H1 (cell line): ENCODE measurements around the gene TFEC. TPM values are rescaled to one million over a fixed set of nuclear protein-coding genes. Genes with fewer than 3 reads are reported as not detected.

Experiments
- CTCF ChIA-PET: fragments of 300-600 bp; sonication (Branson Sonifier 250); formaldehyde crosslinking; loops from one replicate; lab custom pipeline; 2021; ENCODE audit not compliant: partially characterized antibody; lab: Charles Lee
- POLR2A ChIA-PET: fragments of 300-600 bp; sonication (Branson Sonifier 250); formaldehyde crosslinking; loops from one replicate; lab custom pipeline; 2021; ENCODE audit warnings: inconsistent platforms; ENCODE audit not compliant: partially characterized antibody; lab: Charles Lee
- DNase-seq, 2 experiments: peaks; one replicate each; pipeline versions ENCODE4 v3.0.0 to v3.0.0-alpha.2; 2010 to 2022; ENCODE audit warnings: low spot score in 2 of 2, low read depth in 1 of 2, mixed read lengths in 1 of 2
- FAIRE-seq: peaks from 2 replicates; lab custom pipeline; 2011; peaks lifted over from hg19 to GRCh38; lab: Jason Lieb, UNC
- H2AFZ ChIP-seq: 2 replicates; pipeline ENCODE4 v1.8.1; 2012; ENCODE audit warnings: low read length, inconsistent platforms
- H2AK5ac ChIP-seq: 2 replicates; pipeline ENCODE4 v1.6.1; 2013; ENCODE audit warnings: low read depth, low read length
- H2BK120ac ChIP-seq: replicated peaks from 2 replicates; pipeline ENCODE3; 2013; ENCODE audit warnings: low read depth, low read length, inconsistent platforms
- H2BK12ac ChIP-seq: 2 replicates; pipeline ENCODE4 v1.6.1; 2013; ENCODE audit warnings: low read depth, low read length
- H2BK15ac ChIP-seq: 2 replicates; pipeline ENCODE4 v1.6.1; 2013; ENCODE audit warnings: low read length
- H2BK20ac ChIP-seq: 2 replicates; pipeline ENCODE4 v1.6.1; 2013; ENCODE audit warnings: low read length
- H2BK5ac ChIP-seq: 2 replicates; pipeline ENCODE4 v1.6.1; 2013; ENCODE audit warnings: low read depth, low read length
- H3K14ac ChIP-seq: 2 replicates; pipeline ENCODE4 v1.6.1; 2013; ENCODE audit warnings: inconsistent platforms; ENCODE audit not compliant: insufficient read length
- H3K18ac ChIP-seq: 2 replicates; pipeline ENCODE4 v1.6.1; 2013; ENCODE audit warnings: low read length; ENCODE audit errors: extremely low read depth
- H3K23ac ChIP-seq: 2 replicates; pipeline ENCODE4 v1.6.1; 2013; ENCODE audit warnings: inconsistent platforms; ENCODE audit not compliant: insufficient read length
- H3K23me2 ChIP-seq: 2 replicates; pipeline ENCODE4 v1.6.1; 2013; ENCODE audit warnings: low read depth, low read length
- H3K27ac ChIP-seq: 2 replicates; pipeline ENCODE4 v1.6.1; 2011; ENCODE audit warnings: low read depth, low read length, inconsistent platforms
- H3K27me3 ChIP-seq, 4 experiments: replicated peaks in 1 of 4; 1 replicate in 1 of 4; 2 replicates in 3 of 4; pipeline versions ENCODE4 v1.6.1 to v1.8.1; 2011 to 2013; ENCODE audit warnings: low read length in 3 of 4, mild to moderate bottlenecking in 3 of 4, inconsistent platforms in 2 of 4, mixed read lengths in 2 of 4, moderate library complexity in 1 of 4; ENCODE audit not compliant: control insufficient read depth in 3 of 4, insufficient read depth in 3 of 4; ENCODE audit errors: extremely low read depth in 1 of 4
- H3K36me3 ChIP-seq, 4 experiments: 2 replicates each; pipeline versions ENCODE4 v1.6.1 to v1.8.1; 2011 to 2013; ENCODE audit warnings: mild to moderate bottlenecking in 4 of 4, low read length in 3 of 4, moderate library complexity in 2 of 4, control low read depth in 1 of 4, inconsistent platforms in 1 of 4; ENCODE audit not compliant: insufficient read depth in 4 of 4, control insufficient read depth in 2 of 4
- H3K4ac ChIP-seq: replicated peaks from 2 replicates; pipeline ENCODE3; 2013; ENCODE audit warnings: low read length, low read depth, mixed read lengths, inconsistent platforms; ENCODE audit not compliant: insufficient read length
- H3K4me1 ChIP-seq, 4 experiments: replicated peaks in 1 of 4; 1 replicate in 1 of 4; 2 replicates in 3 of 4; pipeline versions ENCODE4 v1.6.1 to v1.8.1; 2011 to 2013; ENCODE audit warnings: low read length in 3 of 4, inconsistent platforms in 2 of 4, mixed read lengths in 1 of 4; ENCODE audit not compliant: insufficient read depth in 4 of 4, control insufficient read depth in 3 of 4
- H3K4me2 ChIP-seq, 2 experiments: 2 replicates each; pipeline versions ENCODE4 v1.6.1 to v1.8.1; 2011 to 2013; ENCODE audit warnings: low read depth in 2 of 2, low read length in 2 of 2, control low read depth in 1 of 2, inconsistent platforms in 1 of 2, mild to moderate bottlenecking in 1 of 2; ENCODE audit not compliant: insufficient read depth in 1 of 2
- H3K4me3 ChIP-seq, 4 experiments: fragments of 200-600, 300-600 bp in 1 of 4; sonication (generic), shearing (Covaris generic), sonication (Bioruptor Twin) in 1 of 4; 2 replicates each; pipeline versions ENCODE4 v1.5.1 to v1.8.1; 2011 to 2016; ENCODE audit warnings: low read length in 4 of 4, low read depth in 3 of 4, control low read depth in 2 of 4, inconsistent platforms in 2 of 4, mild to moderate bottlenecking in 2 of 4, mixed read lengths in 1 of 4, moderate library complexity in 1 of 4; ENCODE audit not compliant: insufficient read depth in 2 of 4; ENCODE audit errors: extremely low read depth in 1 of 4
- H3K56ac ChIP-seq: replicated peaks from 2 replicates; pipeline ENCODE3; 2013; ENCODE audit warnings: low read depth, mild to moderate bottlenecking, mixed read lengths, low read length, inconsistent platforms; ENCODE audit not compliant: insufficient read length
- H3K79me1 ChIP-seq: 2 replicates; pipeline ENCODE4 v1.6.1; 2013; ENCODE audit warnings: low read depth, low read length, control low read depth
- H3K79me2 ChIP-seq, 2 experiments: 2 replicates each; pipeline versions ENCODE4 v1.6.1 to v1.8.1; 2012 to 2013; ENCODE audit warnings: low read length in 2 of 2, mild to moderate bottlenecking in 2 of 2, inconsistent platforms in 1 of 2; ENCODE audit not compliant: insufficient read depth in 2 of 2, control insufficient read depth in 1 of 2
- H3K9ac ChIP-seq, 4 experiments: replicated peaks in 1 of 4; 1 replicate in 1 of 4; 2 replicates in 3 of 4; pipeline versions ENCODE4 v1.6.1 to v1.8.1; 2011 to 2013; ENCODE audit warnings: low read depth in 3 of 4, low read length in 3 of 4, control low read depth in 2 of 4, mild to moderate bottlenecking in 2 of 4, moderate library complexity in 2 of 4, inconsistent platforms in 1 of 4; ENCODE audit errors: extremely low read depth in 1 of 4
- H3K9me3 ChIP-seq, 2 experiments: 2 replicates each; pipeline versions ENCODE4 v1.6.1 to v1.8.1; 2012 to 2013; ENCODE audit warnings: mild to moderate bottlenecking in 2 of 2, moderate library complexity in 2 of 2, control low read depth in 1 of 2, inconsistent platforms in 1 of 2, low read depth in 1 of 2, low read length in 1 of 2, mixed read lengths in 1 of 2; ENCODE audit not compliant: insufficient read depth in 2 of 2
- H4K20me1 ChIP-seq, 2 experiments: replicated peaks in 1 of 2; 2 replicates each; pipeline versions ENCODE3 to v1.8.1; 2011 to 2013; ENCODE audit warnings: inconsistent platforms in 2 of 2, low read length in 2 of 2, mild to moderate bottlenecking in 1 of 2; ENCODE audit not compliant: insufficient read depth in 2 of 2, control insufficient read depth in 1 of 2
- H4K5ac ChIP-seq: 2 replicates; pipeline ENCODE4 v1.6.1; 2013; ENCODE audit warnings: low read length, low read depth, mixed read lengths, inconsistent platforms; ENCODE audit not compliant: insufficient read length
- H4K8ac ChIP-seq: 2 replicates; pipeline ENCODE4 v1.8.0; 2013; ENCODE audit warnings: mild to moderate bottlenecking, moderate library complexity, low read length, inconsistent platforms; ENCODE audit not compliant: insufficient read depth; ENCODE audit errors: extremely low read depth
- H4K91ac ChIP-seq: replicated peaks from 2 replicates; pipeline ENCODE3; 2013; ENCODE audit warnings: low read length, mixed read lengths, inconsistent platforms; ENCODE audit not compliant: insufficient read length
- EZH2 ChIP-seq: fragments of 200-600 bp; sonication (generic); IDR thresholded peaks from 2 replicates; pipeline ENCODE4 v1.7.1; 2012; ENCODE audit warnings: low read depth, mild to moderate bottlenecking, moderate library complexity, low read length, inconsistent platforms; ENCODE audit not compliant: severe bottlenecking
- HDAC2 ChIP-seq, 2 experiments: fragments of 300-600 bp in 1 of 2; sonication (generic) in 1 of 2; IDR thresholded peaks; 2 replicates each; pipeline ENCODE4 v1.6.1; 2011 to 2012; ENCODE audit warnings: low read depth in 2 of 2, low read length in 2 of 2, mild to moderate bottlenecking in 2 of 2, moderate library complexity in 2 of 2, borderline replicate concordance in 1 of 2, inconsistent platforms in 1 of 2
- SIRT6 ChIP-seq: IDR thresholded peaks from one replicate; pipeline ENCODE4 v1.7.1; 2012; ENCODE audit warnings: low read length, inconsistent platforms
- WGBS, 2 experiments: shearing (Covaris generic) in 1 of 2; methylation state at CpG; one replicate each; pipeline versions ENCODE4 v1.1.6 to v1.1.7; 2013 to 2015; ENCODE audit warnings: low lambda C conversion rate in 2 of 2, mixed read lengths in 2 of 2, inconsistent platforms in 1 of 2, low coverage in 1 of 2, missing lambda C conversion rate in 1 of 2; ENCODE audit not compliant: insufficient replicate concordance in 2 of 2, insufficient coverage in 1 of 2, insufficient read length in 1 of 2; ENCODE audit errors: extremely low coverage in 1 of 2, missing lambda C conversion rate in 1 of 2; 5-methylcytosine and 5-hydroxymethylcytosine counted together
- polyA plus RNA-seq, 7 experiments: library from polyadenylated mRNA; depleted of rRNA in 3 of 7; stranded (reverse) in 5 of 7; unstranded in 2 of 7; fragments of >200 nt in 5 of 7; fragments of 200-250 nt in 2 of 7; gene quantifications; 1 replicate in 5 of 7; 2 replicates in 1 of 7; 4 replicates in 1 of 7; pipeline versions ENCODE4 v1.2.1 to v1.2.3, GENCODE V29; 2011 to 2013; ENCODE audit warnings: missing spikeins in 2 of 7, mixed read lengths in 2 of 7
- total RNA-seq: library from RNA; stranded (reverse); fragmentation: NEBNext Ultra II Directional; extraction: Animal tissue kit (Norgen Biotek cat#: 25700); gene quantifications from 2 replicates; pipeline ENCODE4 v1.2.1, GENCODE V29; 2021
- TF ChIP-seq, protein P1 (sequence below): IDR thresholded peaks from 2 replicates; pipeline ENCODE4 v1.6.1; 2011; ENCODE audit warnings: low read length, improper control_type of control experiment

Gene TFEC
- total and polyA plus RNA-seq, 2 of the 8 experiments (the other 6 are each of a cell fraction or from before 2014, with no cell fraction given): not detected

- H4K91ac ChIP-seq: no peak overlapping the region
- ChIA-PET CTCF (interaction anchor here (0.9 kb wide), 1 partner anchor 12 kb away, joined by 3 read pairs; no protein-coding TSS in a partner anchor), POLR2A (no interaction called here)
- H3K23me2 ChIP-seq: no peaks in the 10 kb centered on the region
- H3K9me3 ChIP-seq: no peaks in the 10 kb centered on the region
- H3K79me1 ChIP-seq: no peaks in the 10 kb centered on the region
- H4K8ac ChIP-seq: no peak overlapping the region
- no peak overlapping the region for H2BK12ac ChIP-seq
- H3K27me3 ChIP-seq: no peaks in the 10 kb centered on the region
- H2BK5ac ChIP-seq: no peak overlapping the region
- no peak overlapping the region for H2BK20ac ChIP-seq
- no peak overlapping the region for H3K4me2 ChIP-seq
- no peak overlapping the region for H3K56ac ChIP-seq
- no peak overlapping the region for H3K4me3 ChIP-seq
- no peak overlapping the region for H3K27ac ChIP-seq
- H2AK5ac ChIP-seq: no peak overlapping the region
- H2BK120ac ChIP-seq: no peak overlapping the region
- DNase-seq (no peak), FAIRE-seq (no peak)
- no peak overlapping the region for H3K23ac ChIP-seq
- H4K20me1 ChIP-seq: no peaks in the 10 kb centered on the region
- no peaks in the 10 kb centered on the region for H3K79me2 ChIP-seq
- H3K18ac ChIP-seq: no peak overlapping the region
- 87% methylated on average over 2 of the region's 2 CpGs; no CpG with 5 or more reads in 1 of the 2 experiments for WGBS, 2 experiments
- no peak overlapping the region for H4K5ac ChIP-seq
- no peak overlapping the region for H3K4ac ChIP-seq
- H2BK15ac ChIP-seq: no peak overlapping the region
- 0 out of 7 replicates have a peak, but pooled peaks cover 0 to 1% (median 0%) of the 10 kb centered on the region in 4 experiments for H3K4me1 ChIP-seq
- no peak overlapping the region for H3K9ac ChIP-seq
- TF ChIP-seq SIRT6 (no peak), EZH2 (no peak), HDAC2 (IDR thresholded peaks at IDR 0.05; ENCODE audit: borderline replicate concordance in 1 of 2, low read depth in 2 of 2, low read length in 2 of 2) (no peak)
- TF ChIP-seq, protein P1, sequence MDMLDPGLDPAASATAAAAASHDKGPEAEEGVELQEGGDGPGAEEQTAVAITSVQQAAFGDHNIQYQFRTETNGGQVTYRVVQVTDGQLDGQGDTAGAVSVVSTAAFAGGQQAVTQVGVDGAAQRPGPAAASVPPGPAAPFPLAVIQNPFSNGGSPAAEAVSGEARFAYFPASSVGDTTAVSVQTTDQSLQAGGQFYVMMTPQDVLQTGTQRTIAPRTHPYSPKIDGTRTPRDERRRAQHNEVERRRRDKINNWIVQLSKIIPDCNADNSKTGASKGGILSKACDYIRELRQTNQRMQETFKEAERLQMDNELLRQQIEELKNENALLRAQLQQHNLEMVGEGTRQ: no peak
- H3K36me3 ChIP-seq: no peaks in the 10 kb centered on the region
- H2AFZ ChIP-seq: no peak overlapping the region
- no peak overlapping the region for H3K14ac ChIP-seq
Measured at GRCh38 chr7:116021237-116021636, 9.3 kb downstream of the TFEC start.
